Psoas muscle (tissue), 8 donors: Measurements from ENCODE around the gene ODC1. TPM values are rescaled to one million over a fixed set of nuclear protein-coding genes. Genes with fewer than 3 reads are reported as not detected.
A peak's percentile ranks its signal among the peaks of the same experiment; 100 is the strongest.

Source experiments
- ATAC-seq, 4 donors: fragments of 200-7000 bp; cut with Tn5 transposase; one replicate each; pipeline ENCODE4 v1.9.1; 2020; ENCODE audit warnings: moderate library complexity in 3 of 4, mild to moderate bottlenecking in 2 of 4
- DNase-seq, 2 donors: peaks; one replicate each; pipeline ENCODE4 v3.0.0-alpha.2; 2020
- H3K27ac ChIP-seq: fragments of 200-600 bp; one replicate; pipeline ENCODE4 v1.8.0; 2022
- H3K27me3 ChIP-seq, 3 donors: fragments of 200-600 bp in 1 of 3; one replicate each; pipeline versions ENCODE4 v1.6.1 to v1.8.0; 2013 to 2022; ENCODE audit warnings: low read length in 2 of 3, mild to moderate bottlenecking in 2 of 3, moderate library complexity in 1 of 3; ENCODE audit not compliant: insufficient read depth in 3 of 3
- H3K36me3 ChIP-seq, 2 donors: fragments of 200-600 bp in 1 of 2; one replicate each; pipeline versions ENCODE4 v1.6.1 to v1.8.0; 2013 to 2022; ENCODE audit warnings: low read depth in 1 of 2, mild to moderate bottlenecking in 1 of 2, moderate library complexity in 1 of 2; ENCODE audit not compliant: insufficient read depth in 1 of 2
- H3K4me1 ChIP-seq: fragments of 200-600 bp; one replicate; pipeline ENCODE4 v1.8.0; 2022
- H3K4me3 ChIP-seq: fragments of 200-600 bp; one replicate; pipeline ENCODE4 v1.8.0; 2022; ENCODE audit warnings: mild to moderate bottlenecking
- H3K9me3 ChIP-seq: fragments of 200-600 bp; one replicate; pipeline ENCODE4 v1.8.0; 2022
- WGBS, 3 donors: extraction: QIAGEN DNeasy Blood & Tissue Kit; methylation state at CpG; one replicate each; pipeline versions ENCODE4 v1.1.6 to v1.1.7; 2013; 5-methylcytosine and 5-hydroxymethylcytosine counted together
- intact Hi-C, 2 donors: fragments of 100-400 bp; cut with DNase I; formaldehyde crosslinking; loops; one replicate each; pipeline versions ENCODE4 v1.11.0 to v1.14.2; 2022
- polyA plus RNA-seq, 3 donors: library from polyadenylated mRNA; stranded (reverse); fragments of 200-250 nt; gene quantifications; one replicate each; pipeline ENCODE4 v1.2.3, GENCODE V29; 2013
- total RNA-seq, 4 donors: library from RNA; stranded (reverse); fragmentation: NEBNext Ultra II Directional in 2 of 4; extraction: Animal tissue kit (Norgen Biotek cat#: 25700) in 2 of 4; gene quantifications; one replicate each; pipeline versions ENCODE4 v1.2.1 to v1.2.4, GENCODE V29; 2021 to 2023
- TF ChIP-seq, protein P1 (sequence below): fragments of 200-600 bp; IDR thresholded peaks from one replicate; pipeline ENCODE4 v1.8.0; 2022; ENCODE audit warnings: antibody characterized with exemption
- donor health status: healthy with polysubstance abuse.
- donor health status: DM: no; HTN: no; CAD: no; lungs with moderate emphysema.
- donor health status: Bipolar disorder and iron deficiency.
- donor health status: healthy.
- donor health status: DM: yes; HTN: yes; CAD: no.
- donor health status: DM: no; HTN: no; CAD: no.
- donor health status: DM: no; HTN: no; CAD: no.
- donor health status: DM: yes; HTN: yes; CAD: no.

Gene ODC1
- total and polyA plus RNA-seq, 7 donors: 56.8 to 226 (median 106) TPM

GRCh38 chr2:10407841-10408648, 40.1 kb downstream of the ODC1 start:
- ATAC-seq (peak in 3 of 4 donors; percentile 44 to 59 (median 54)), DNase-seq (peak in 1 of 2 donors; percentile 65)
- Histone ChIP-seq H3K27ac (peak overlapping the region; percentile 31), H3K9me3 (no peaks in the 10 kb centered on the region), H3K36me3 (no peaks in the 10 kb centered on the region), H3K4me1 (peaks cover 50% of the 10 kb centered on the region), H3K27me3 (no peaks in the 10 kb centered on the region), H3K4me3 (no peak overlapping the region)
- 60 to 73% (median 65%) methylated on average over 11 of the region's 11 CpGs for WGBS, 3 donors
- TF ChIP-seq, protein P1, sequence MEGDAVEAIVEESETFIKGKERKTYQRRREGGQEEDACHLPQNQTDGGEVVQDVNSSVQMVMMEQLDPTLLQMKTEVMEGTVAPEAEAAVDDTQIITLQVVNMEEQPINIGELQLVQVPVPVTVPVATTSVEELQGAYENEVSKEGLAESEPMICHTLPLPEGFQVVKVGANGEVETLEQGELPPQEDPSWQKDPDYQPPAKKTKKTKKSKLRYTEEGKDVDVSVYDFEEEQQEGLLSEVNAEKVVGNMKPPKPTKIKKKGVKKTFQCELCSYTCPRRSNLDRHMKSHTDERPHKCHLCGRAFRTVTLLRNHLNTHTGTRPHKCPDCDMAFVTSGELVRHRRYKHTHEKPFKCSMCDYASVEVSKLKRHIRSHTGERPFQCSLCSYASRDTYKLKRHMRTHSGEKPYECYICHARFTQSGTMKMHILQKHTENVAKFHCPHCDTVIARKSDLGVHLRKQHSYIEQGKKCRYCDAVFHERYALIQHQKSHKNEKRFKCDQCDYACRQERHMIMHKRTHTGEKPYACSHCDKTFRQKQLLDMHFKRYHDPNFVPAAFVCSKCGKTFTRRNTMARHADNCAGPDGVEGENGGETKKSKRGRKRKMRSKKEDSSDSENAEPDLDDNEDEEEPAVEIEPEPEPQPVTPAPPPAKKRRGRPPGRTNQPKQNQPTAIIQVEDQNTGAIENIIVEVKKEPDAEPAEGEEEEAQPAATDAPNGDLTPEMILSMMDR: no peak
- intact Hi-C loops: loop anchor here (2.0 to 5.0 kb wide), 3 partner anchors 105 to 286 kb away; partner anchors contain the start of genes HPCAL1 (in 1 of the 2) and RRM2 (in 1 of the 2)

- TF ChIP-seq, protein P1: no peak
- Histone ChIP-seq H3K9me3 (no peaks in the 10 kb centered on the region), H3K4me3 (no peak overlapping the region), H3K27me3 (no peaks in the 10 kb centered on the region), H3K36me3 (no peaks in the 10 kb centered on the region), H3K27ac (no peak overlapping the region), H3K4me1 (peaks cover 50% of the 10 kb centered on the region)
- ATAC-seq: no peak
- intact Hi-C loops: loop anchor here (2.0 to 5.0 kb wide), 3 partner anchors 105 to 285 kb away; partner anchors contain the start of genes HPCAL1 (in 1 of the 2) and RRM2 (in 1 of the 2)
- no peak for DNase-seq
- 81 to 92% (median 88%) methylated on average over 4 of the region's 4 CpGs for WGBS, 3 donors
Observed at GRCh38 chr2:10407432-10407831, 40.7 kb downstream of the ODC1 start.

- WGBS, 3 donors: 29 to 44% (median 35%) methylated on average over 18 of the region's 18 CpGs
- peak overlapping the region; percentile 80 for H3K27ac ChIP-seq
- DNase-seq (no peak), ATAC-seq (no peak)
- TF ChIP-seq, protein P1: no peak
- no peaks in the 10 kb centered on the region for H3K9me3 ChIP-seq
- no peak overlapping the region for H3K4me3 ChIP-seq
- peaks cover 50% of the 10 kb centered on the region for H3K4me1 ChIP-seq
- H3K36me3 ChIP-seq: no peaks in the 10 kb centered on the region
- no peaks in the 10 kb centered on the region for H3K27me3 ChIP-seq
- intact Hi-C loops: loop anchor here (2.0 to 5.0 kb wide), 3 partner anchors 104 to 284 kb away; partner anchors contain the start of genes HPCAL1 (in 1 of the 2) and RRM2 (in 1 of the 2)
Observed at GRCh38 chr2:10406491-10407188, 41.5 kb downstream of the ODC1 start.

DNA sequence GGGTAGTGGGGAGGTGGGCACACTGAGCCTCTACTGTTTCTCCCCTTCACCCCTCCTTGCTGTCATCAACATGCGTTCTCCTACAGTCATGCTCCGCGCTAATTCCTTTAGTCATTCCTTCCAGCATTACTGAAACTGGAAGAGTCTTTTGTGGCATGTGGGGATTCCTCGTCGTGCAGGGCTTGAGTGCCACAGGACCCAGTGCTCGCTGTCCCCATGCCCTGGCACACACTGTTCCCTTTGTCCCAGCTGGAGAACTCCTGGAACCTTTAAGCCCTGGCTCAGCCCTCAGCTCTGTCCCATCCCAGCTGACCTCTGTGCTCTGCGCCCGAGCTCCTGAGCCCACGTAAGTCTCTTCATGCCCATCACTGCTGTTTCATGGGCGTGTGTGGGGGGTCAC, 42.1 kb downstream of the ODC1 start:
- Histone ChIP-seq H3K4me1 (peaks cover 50% of the 10 kb centered on the region), H3K27ac (peak overlapping the region; percentile 80), H3K27me3 (no peaks in the 10 kb centered on the region), H3K36me3 (no peaks in the 10 kb centered on the region), H3K9me3 (no peaks in the 10 kb centered on the region), H3K4me3 (peak overlapping the region; percentile 20)
- ATAC-seq (peak; percentile 28 to 76 (median 76)), DNase-seq (peak; percentile 67 to 74)
- intact Hi-C loops: loop anchor here (2.0 to 5.0 kb wide), 3 partner anchors 103 to 284 kb away; partner anchors contain the start of genes HPCAL1 (in 1 of the 2) and RRM2 (in 1 of the 2)
- 24 to 31% (median 27%) methylated on average over 10 of the region's 10 CpGs for WGBS, 3 donors
- TF ChIP-seq, protein P1: no peak
